ENCODE results near the gene P4HTM.

The P4HTM gene, protein sequence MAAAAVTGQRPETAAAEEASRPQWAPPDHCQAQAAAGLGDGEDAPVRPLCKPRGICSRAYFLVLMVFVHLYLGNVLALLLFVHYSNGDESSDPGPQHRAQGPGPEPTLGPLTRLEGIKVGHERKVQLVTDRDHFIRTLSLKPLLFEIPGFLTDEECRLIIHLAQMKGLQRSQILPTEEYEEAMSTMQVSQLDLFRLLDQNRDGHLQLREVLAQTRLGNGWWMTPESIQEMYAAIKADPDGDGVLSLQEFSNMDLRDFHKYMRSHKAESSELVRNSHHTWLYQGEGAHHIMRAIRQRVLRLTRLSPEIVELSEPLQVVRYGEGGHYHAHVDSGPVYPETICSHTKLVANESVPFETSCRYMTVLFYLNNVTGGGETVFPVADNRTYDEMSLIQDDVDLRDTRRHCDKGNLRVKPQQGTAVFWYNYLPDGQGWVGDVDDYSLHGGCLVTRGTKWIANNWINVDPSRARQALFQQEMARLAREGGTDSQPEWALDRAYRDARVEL

DNA sequence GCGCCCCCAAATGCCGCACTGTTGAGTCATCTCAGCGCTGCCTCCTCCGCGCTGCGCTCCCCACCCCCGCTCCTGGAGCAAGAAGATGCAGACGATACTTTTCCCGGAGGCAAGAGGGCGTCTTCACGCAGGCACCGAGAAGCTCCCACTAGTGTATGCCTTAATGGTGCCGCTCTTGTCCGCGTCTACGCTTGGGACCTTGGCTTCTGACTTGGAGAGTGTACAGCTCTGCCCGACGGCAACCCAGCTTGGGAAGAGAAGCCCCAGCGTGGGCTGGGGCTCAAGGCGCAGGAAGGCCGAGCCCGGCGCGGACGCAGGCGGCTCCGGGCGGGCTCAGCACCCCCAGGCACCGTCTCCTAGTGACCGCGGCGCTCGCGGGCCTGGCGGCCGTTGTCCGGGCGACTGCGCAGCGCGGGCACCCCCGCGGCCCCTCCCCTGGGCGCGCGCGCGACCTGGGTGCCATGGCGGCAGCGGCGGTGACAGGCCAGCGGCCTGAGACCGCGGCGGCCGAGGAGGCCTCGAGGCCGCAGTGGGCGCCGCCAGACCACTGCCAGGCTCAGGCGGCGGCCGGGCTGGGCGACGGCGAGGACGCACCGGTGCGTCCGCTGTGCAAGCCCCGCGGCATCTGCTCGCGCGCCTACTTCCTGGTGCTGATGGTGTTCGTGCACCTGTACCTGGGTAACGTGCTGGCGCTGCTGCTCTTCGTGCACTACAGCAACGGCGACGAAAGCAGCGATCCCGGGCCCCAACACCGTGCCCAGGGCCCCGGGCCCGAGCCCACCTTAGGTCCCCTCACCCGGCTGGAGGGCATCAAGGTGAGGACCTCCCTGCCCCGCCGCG lies at the start of gene P4HTM:
Gene P4HTM (plus strand): TSS at position 446 of the 840 bp plus-strand sequence. CDS start 16 bp downstream, at position 462.
- DNase-seq: peak; percentile 85

DNA sequence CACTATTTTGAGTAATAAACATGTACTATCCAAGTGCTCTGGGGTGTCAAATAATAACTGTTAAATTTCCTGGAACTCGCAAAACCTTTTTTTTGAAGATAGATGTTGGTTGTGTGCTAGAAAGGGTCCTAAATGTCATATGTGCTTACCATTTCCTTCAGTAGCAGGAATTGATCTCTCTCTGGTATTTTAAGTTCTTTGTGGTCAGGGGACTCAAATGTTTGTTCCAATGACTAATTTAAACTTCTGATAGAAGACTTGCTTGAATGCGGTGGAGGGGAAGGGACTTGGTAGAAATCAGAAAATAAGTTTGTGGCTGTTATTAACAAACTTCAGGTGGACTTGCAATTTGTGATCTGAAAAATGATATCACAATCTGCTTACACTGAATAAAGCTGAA lies 44.6 kb upstream of the P4HTM start:
- no peak for DNase-seq

DNA sequence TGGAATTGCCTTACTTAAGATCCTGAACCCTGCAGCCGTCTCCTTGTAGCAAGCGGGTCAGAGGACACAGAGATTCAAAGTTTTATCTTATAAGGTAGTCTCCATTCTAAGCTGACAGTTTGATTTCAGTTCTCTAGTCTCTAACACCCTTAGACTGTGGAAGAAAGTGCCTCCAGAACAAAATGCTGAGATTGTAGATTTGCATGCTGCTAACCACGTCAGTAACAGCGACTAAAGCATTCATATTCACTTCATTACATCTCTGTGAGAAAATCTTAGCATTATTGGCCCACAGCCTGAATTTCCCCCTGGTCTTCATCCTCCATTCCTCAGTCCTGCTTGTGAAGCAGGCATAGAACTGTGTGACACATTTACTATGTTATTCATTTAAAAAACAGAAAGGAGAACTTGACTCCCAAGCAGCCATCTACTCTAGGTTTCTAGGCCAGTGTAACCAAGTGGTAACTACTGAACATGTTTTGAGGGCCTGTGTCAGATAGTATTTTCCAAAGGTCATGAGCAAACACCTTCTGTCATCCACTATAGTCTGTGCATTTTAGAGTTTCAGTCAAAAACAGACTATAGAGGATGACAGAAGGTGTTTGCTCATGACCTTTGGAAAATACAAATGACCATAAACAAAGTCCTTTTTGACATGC lies 44.0 kb upstream of the P4HTM start:
- DNase-seq: no peak

DNA sequence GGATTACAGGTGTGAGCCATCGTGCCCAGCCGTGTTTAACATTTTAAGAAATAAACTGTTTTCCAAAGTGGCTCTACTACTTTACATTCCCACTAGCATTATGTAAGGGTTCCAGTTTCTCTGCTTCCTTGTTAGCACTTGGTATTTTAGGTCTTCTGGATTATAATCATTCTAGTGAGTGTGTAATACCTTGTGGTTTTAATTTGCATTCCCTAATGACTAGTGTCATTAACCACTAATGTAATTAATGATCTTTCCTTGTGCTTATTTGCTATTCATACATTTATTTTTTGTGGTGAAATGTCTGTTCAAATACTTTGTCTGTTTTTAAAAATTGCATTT lies 40.7 kb upstream of the P4HTM start:
- no peak for DNase-seq

DNA sequence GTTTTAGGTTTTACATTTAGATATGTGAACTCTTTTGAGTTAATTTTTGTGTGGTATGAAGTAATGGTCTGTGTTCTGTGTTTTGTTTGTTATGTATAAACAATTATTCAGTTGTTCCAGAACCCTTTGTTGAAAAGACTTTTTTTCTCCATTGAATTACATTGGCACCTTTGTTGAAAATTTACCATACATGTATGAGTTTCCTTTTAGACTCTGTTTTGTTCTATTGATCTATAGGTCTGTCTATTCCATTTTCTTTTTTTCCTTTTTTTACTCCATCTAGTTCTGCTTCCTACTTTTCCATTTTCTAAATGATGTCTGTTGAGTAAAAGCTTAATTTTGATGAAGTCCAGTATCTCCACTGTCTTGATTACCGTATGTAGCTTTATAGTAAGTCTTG lies 40.0 kb upstream of the P4HTM start:
- no peak for DNase-seq

DNA sequence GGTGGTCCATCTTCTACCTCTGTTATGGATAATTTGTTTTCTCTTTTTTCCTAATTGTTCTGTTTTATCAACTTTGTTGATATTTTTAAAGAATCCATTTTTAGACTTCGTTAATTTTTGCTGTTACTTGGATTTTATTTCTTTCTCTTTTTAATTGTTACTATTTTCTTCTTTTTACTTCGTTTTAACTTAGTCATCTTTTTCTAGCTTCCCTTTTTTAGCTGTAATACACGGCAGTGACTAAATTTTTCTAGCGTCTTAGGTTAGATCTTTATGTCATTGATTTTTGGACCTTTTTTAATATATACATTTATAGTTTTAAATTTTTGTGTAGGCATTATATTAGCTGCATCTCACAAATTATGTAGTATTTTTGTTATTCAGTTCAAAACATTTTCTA lies 38.3 kb upstream of the P4HTM start:
- DNase-seq: no peak

DNA sequence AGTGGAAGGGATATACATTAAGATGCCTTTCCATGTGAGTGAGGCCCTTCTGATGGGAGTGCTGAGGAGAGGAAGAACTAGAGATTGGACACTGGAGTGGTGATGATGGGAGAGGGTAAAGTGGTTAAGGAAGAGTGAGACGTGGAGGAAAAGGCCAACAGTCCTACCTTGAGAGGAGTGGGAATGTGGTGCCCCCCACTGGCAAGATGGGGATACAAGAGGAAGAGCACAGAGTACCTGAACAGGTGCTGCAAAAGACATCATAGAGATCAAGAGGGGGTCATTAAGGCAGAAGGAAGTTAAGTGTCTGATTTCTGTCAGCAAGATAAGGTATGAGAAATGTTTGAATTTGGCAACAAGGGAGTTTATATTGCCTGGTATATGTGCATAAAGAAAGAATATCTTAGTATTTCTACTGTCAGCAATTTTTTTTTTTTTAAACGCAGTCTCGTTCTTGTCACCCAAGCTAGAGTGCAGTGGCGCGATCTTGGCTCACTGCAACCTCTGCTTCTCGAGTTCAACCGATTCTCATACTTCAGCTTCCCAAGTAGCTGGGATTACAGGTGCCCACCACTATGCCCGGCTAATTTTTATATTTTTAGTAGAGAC lies 37.4 kb upstream of the P4HTM start:
- DNase-seq: peak; percentile 47

DNA sequence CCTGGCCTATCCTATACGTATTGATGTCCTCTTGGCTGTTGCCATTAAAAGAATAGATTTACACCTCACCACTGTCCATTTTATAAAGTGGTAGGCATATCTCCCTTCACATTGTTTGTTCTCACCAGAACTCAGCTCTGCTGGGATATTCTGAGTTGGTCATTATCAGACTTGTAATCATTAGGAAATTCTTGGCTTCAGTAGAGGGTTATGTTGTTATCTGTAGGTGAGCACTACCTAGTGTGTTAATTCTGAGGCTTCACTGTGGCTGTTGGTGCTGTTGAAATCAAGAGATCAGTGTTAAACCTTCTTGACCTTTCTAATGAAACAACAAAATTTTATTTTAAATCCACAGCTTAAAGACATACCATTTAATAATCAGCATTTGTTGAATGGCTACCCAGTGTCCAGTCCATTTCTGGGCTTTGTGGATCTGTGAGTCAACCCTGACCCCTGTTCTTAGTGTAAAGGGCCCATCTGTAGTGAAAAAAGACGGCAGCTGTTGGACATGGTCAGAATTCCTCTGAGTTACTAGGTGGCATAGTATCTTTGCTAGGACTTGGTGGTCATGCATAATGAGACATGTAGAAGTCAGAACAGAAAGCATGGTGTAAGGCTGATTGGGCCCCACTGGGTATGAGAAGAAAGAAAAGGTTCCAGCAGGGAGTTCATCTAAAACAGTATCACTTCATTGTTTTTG lies 32.9 kb upstream of the P4HTM start:
- DNase-seq: no peak

DNA sequence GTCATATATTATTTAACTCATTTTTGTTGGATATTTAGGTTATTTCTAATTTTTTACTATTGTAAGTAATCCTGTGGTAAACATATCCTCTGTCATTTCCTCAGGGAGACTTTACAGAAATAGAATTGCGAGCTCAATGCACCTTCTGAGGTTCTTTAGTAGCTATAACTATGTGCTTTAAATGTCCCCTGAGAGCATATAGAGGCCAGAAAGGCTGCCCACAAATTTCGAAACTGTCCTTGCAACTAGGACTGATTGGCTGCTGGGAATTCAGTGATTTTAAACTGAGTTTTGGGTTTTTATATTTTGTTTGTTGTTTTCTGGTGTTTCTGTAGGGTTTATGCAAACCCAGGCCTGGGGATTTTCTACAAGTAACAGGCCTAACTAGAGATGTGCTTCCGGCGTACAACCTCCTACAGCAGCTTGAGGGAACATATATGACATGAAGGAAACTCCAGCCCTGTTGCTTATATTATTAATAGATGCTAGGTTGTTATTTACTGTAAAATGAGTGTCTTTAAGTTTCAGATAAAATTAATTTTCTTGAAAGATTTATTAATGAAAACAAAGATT lies 29.1 kb upstream of the P4HTM start:
- no peak for DNase-seq

DNA sequence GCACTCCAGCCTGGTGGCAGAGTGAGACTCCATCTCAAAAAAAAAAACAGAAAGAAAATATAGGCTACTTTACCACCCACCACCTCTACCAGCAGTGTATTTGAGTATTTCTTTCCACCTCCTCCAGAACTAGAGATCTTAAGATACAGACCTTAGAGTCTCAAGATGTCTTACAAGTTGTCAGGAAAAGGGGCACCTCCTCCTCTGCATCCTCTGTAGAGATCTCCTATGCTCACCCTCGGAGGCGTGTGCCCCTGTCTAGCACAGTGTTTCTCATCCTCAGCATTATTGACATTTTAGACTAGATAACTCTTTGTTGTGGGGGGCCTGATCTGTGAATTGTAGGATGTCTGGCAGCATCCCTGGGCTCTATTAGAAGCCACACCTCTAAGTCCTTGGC lies 27.7 kb upstream of the P4HTM start:
- no peak for DNase-seq

DNA sequence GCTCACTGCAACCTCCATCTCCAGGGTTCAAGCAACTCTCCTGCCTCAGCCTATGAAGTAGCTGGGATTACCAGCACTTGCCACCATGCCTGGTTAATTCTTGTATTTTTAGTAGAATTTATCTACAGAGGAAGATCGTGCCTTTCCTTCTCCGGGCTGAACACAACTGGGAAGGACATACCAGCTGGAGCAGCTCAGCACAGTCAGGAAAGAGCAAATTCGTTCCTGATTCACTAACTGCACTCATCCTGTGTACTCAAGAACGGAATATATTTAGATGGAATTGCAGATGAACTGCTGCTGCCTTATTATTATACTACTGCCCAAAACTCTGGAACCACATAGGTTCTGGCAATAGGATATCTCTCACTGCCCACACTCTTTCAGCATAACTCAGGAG lies 27.1 kb upstream of the P4HTM start:
- no peak for DNase-seq

DNA sequence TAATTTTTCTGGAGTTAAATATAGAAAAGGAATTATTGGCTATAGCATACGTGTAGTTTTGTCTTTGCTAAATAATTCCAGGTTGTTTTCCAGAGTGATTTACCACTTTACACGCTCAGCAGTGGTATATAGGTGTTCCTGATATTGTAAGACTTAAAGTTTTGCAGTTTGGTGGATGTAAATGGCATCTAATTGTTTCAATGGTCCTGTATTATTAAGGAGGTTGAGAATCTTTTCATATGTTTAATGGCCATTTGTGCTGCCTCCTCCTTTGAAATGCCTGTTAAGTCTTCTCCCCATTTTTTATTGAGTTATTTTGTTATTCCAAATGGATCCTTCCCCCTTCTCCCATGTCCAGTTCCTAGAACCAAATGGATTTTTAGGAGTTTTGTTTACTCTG lies 26.4 kb upstream of the P4HTM start:
- DNase-seq: no peak

DNA sequence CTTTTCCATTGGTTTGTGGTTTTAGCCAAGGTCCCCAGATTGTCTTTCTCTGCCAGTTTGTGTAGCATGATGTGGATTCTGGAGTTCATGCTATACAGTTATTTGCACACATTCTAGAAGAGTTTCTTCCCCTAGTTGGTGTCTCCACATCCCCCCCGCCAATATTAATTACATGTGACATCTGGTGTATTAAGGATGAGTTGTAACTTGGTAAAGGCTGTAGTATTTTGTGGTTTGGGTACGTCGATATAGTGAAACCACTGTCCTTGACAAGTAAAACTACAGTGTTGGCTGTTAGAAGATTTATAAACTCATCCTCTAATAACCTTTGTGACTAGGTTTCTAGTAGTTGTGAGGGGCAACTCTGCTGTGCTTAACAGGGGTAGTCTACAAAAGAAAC lies 23.7 kb upstream of the P4HTM start:
- no peak for DNase-seq

DNA sequence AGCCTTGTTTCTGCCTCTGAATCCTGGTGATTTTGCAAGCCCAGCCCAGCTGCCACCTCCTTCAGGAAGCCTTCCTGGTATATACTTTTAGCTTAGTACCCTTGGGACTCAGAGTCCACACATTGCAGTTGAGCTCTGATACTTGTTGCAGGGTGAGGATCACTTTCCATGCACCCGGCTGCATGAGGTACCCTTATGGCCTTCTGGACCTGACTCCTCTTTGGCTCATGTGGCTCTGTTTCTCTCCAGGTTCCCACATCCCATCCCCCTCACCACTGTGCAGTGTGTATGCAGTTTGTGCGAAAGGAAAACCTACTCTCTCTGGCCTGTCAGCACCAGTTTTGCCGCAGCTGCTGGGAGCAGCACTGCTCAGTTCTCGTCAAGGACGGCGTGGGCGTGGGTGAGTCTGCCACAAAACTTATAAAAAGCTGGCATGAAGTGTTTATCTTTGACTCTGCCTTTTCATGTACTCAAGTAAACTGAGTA lies 23.1 kb upstream of the P4HTM start:
- DNase-seq: peak; percentile 57

DNA sequence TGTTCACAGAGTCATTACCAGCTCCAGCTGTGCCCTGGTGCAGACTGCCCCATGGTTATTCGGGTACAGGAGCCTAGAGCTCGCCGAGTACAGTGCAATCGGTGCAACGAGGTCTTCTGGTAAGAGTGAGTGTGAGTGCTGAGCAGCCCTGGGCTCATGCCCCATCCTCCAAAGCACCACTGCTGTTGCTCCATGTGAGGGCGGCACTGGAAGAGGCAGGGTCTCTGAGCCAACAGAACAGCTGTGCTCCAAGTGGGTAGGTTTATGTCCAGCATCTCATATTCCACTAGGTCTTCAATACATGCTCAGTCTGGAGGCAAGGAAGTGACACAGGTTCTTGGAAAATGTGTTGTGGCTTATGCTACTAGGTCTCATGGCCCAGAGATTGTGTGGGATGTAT lies 19.5 kb upstream of the P4HTM start:
- no peak for DNase-seq

DNA sequence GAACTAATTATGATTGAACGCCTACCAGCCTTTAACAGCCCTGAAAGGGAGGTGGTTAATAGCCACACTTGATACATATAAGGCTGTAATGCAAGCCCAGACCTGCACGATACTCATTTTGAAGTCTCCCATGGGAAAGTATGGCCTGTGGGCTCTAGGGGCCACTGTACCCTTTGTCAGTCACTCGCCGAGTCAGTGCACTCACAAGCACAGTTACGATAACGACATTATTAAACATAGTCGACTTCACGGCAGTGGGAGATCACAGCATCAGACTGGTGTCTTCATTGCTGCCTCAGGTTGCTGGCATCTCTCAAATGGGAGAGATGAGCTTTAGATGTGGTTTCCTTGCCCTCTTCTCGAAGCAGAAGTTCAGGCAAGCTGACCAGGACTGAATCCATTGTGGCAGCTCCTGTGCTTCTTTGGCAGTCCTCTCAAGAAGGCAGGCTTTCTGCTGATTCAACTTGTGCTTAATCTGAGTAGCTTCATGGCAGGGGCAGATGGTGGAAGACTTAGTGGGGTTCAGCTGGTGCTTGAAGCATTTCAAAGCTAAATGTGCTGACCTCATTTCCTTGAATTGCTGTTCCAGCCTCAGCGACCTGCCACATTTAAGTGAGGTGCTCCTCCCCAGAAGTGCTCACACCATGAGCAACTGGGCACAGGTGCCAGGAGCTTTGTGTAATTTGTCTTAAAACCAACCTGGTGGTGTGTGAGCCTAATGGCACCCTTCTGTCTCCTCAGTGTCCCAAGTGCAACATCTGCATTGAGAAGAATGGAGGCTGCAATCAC lies 15.8 kb upstream of the P4HTM start:
- no peak for DNase-seq

DNA sequence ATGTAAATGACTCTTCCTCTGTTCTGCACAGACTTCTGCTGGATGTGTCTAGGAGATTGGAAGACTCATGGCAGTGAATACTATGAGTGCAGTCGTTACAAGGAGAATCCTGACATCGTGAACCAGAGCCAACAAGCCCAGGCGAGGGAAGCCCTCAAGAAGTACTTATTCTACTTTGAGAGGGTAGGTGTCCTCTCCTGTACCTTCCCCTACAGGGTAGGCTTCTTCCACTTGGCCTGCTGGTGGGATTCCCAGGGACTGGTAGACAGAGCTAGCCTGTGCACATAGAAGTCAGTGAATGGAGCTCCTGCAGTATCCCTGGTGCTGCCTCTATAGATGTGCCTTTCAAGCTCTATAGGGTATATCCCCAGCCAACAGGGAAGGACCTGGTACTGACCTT lies 10.6 kb upstream of the P4HTM start:
- DNase-seq: no peak

DNA sequence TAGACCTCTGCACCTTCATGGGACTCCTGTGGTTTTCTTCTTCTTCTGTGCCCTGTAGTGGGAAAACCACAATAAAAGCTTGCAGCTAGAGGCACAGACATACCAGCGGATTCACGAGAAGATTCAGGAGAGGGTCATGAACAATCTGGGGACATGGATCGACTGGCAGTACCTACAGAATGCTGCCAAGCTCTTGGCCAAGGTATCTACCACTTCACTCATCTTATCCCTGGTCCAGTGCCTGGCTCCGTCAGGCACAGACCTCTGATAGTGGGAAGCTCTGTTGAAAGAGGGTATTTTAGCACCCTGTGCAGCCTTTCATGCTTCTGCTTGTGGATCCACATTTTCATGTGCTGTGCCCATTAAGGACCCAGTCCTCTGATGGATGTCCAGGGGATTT lies 9.7 kb upstream of the P4HTM start:
- DNase-seq: no peak

DNA sequence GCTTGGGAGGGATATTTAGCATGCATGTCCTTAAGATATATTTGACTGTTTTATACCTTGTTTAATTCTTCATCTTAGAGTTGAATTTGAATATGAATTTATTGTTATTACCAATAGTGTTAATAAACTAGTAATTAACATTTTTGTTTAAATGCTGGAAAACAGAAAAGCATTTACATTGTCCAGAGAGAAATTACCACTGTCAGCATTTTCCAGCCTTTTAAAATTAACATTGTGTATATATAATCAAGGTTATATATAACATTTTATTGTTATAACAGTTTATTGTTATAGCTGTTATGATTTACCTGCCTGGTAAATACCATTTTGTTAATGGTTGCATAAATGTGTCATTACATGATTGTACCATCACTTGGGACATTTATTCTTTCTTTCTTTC lies 8.0 kb upstream of the P4HTM start:
- DNase-seq: no peak

DNA sequence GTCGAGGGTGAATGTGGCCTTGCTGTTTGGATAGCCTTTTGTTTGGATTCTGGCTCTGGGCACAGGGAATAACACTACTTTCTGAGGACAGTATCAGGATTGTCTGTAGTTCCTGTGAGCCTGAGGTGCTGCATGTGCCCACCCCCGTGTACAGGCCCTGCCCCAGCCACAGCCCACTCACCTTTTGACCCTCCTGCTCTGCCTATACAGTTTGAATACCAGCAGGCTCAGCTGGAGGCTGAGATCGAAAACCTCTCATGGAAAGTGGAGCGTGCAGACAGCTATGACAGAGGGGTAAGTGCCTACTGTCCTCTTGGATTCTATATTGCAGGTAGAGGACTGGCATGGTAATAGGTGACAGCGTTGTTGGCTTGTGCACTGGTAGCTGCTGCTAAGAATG lies 7.4 kb upstream of the P4HTM start:
- no peak for DNase-seq

DNA sequence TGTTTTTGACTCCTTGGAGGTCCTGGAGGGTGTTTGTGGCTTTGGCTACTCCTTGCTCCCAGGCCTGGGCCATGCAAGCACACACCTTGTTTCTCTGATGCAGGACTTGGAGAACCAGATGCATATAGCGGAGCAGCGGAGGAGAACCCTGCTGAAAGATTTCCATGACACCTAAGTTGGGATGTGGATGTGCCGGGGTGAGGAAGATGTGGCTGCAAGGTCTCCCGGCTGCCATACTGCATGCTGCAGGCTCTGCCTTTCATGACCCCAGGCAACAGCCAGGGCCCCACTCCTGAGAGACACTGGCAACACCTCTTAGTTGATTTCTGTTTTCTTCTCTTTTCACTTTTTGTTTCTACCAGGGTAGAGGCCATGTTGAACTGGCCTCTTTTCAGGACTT lies 6.9 kb upstream of the P4HTM start:
- DNase-seq: no peak

Data from stimulated activated CD4-positive, alpha-beta T cell treated with anti-CD3 and anti-CD28 coated beads, Interleukin-4, amount 100 ng/mL, for 1 hour (primary cell).